Caco-2 (cell line): Measurements from ENCODE around the gene TTLL11. TPM values are rescaled to one million over a fixed set of nuclear protein-coding genes. Genes with fewer than 3 reads are reported as not detected.

Experiments
- BruUV-seq: library from RNA; stranded (reverse); fragments of 400-500 nt; replicated peaks from 2 replicates; lab custom pipeline; 2021; lab: Mats Ljungman, UMichigan
- CTCF ChIA-PET: fragments of 300-600 bp; sonication (Branson Sonifier 250); formaldehyde crosslinking; loops from one replicate; lab custom pipeline; 2022; ENCODE audit warnings: antibody characterized with exemption; lab: Charles Lee
- POLR2A ChIA-PET: fragments of 300-600 bp; sonication (Branson Sonifier 250); formaldehyde crosslinking; loops from one replicate; lab custom pipeline; 2022; ENCODE audit warnings: antibody characterized with exemption; lab: Charles Lee
- DNase-seq, 2 experiments: peaks; one replicate each; pipeline versions ENCODE4 v3.0.0 to v3.0.0-alpha.2; 2020 to 2022
- H3K27me3 ChIP-seq: replicated peaks from 2 replicates; pipeline ENCODE4 v1.6.0; 2011; ENCODE audit warnings: low read length; ENCODE audit not compliant: control insufficient read depth, insufficient read depth
- H3K36me3 ChIP-seq: 2 replicates; pipeline ENCODE4 v1.5.1; 2011; ENCODE audit warnings: low read length; ENCODE audit not compliant: control insufficient read depth, insufficient read depth
- H3K4me1 ChIP-seq: fragments of 250-450 bp; sonication (Bioruptor Pico); 2 replicates; pipeline ENCODE4 v1.5.1; 2020; ENCODE audit warnings: mild to moderate bottlenecking
- H3K4me3 ChIP-seq: 2 replicates; pipeline ENCODE4 v1.5.1; 2011; ENCODE audit warnings: low read depth, mild to moderate bottlenecking, control low read depth, low read length
- H3K9me3 ChIP-seq: fragments of 250-450 bp; sonication (Bioruptor Pico); 2 replicates; pipeline ENCODE4 v1.5.1; 2020; ENCODE audit warnings: mild to moderate bottlenecking, moderate library complexity
- H3K27ac Mint-ChIP-seq: one replicate; pipeline ENCODE4 v1.8.0; 2022; ENCODE audit warnings: mixed read lengths; ENCODE audit not compliant: unreplicated experiment
- H3K27me3 Mint-ChIP-seq: one replicate; pipeline ENCODE4 v1.8.0; 2022; ENCODE audit warnings: mixed read lengths; ENCODE audit not compliant: insufficient read depth, unreplicated experiment
- H3K36me3 Mint-ChIP-seq: one replicate; pipeline ENCODE4 v1.8.0; 2022; ENCODE audit warnings: mild to moderate bottlenecking, mixed read lengths; ENCODE audit not compliant: insufficient read depth, unreplicated experiment
- H3K4me1 Mint-ChIP-seq: one replicate; pipeline ENCODE4 v1.8.0; 2022; ENCODE audit warnings: low read depth, mixed read lengths; ENCODE audit not compliant: unreplicated experiment
- H3K4me3 Mint-ChIP-seq: one replicate; pipeline ENCODE4 v1.8.0; 2022; ENCODE audit warnings: mild to moderate bottlenecking, moderate library complexity, mixed read lengths; ENCODE audit not compliant: unreplicated experiment
- H3K9me3 Mint-ChIP-seq: one replicate; pipeline ENCODE4 v1.8.0; 2022; ENCODE audit warnings: mixed read lengths; ENCODE audit not compliant: unreplicated experiment
- intact Hi-C: fragments of 100-400 bp; cut with micrococcal nuclease; formaldehyde crosslinking; loops from one replicate; pipeline ENCODE4 v1.10.0; 2022; ENCODE audit not compliant: unreplicated experiment
- total RNA-seq: library from RNA; stranded (reverse); gene quantifications from 2 replicates; pipeline ENCODE4 v1.2.3, GENCODE V29; 2022
- TF ChIP-seq, protein P1 (sequence below), 2 experiments: fragments of 200-600 bp in 1 of 2; IDR thresholded peaks; 1 replicate in 1 of 2; 2 replicates in 1 of 2; pipeline versions ENCODE4 v1.5.1 to v1.8.0; 2011 to 2022; ENCODE audit warnings: antibody characterized with exemption in 1 of 2, control low read depth in 1 of 2, inconsistent platforms in 1 of 2, low read depth in 1 of 2, low read length in 1 of 2, mild to moderate bottlenecking in 1 of 2, moderate library complexity in 1 of 2; ENCODE audit not compliant: insufficient read depth in 1 of 2, severe bottlenecking in 1 of 2, unreplicated experiment in 1 of 2

The TTLL11 gene
- total RNA-seq, 1 experiment from 2014 or later: 4.4 TPM

GRCh38 chr9:122100756-122101155, 7.6 kb upstream of the TTLL11 start:
- no TSS peak for BruUV-seq
- no peaks in the 10 kb centered on the region for H3K36me3 ChIP-seq
- H3K27ac Mint-ChIP-seq: no peak overlapping the region
- DNase-seq: no peak
- CTCF ChIA-PET: interaction anchor here (0.8 to 1.3 kb wide), 2 partner anchors 24 to 250 kb away, joined by 3 to 4 read pairs; no protein-coding TSS in a partner anchor
- no peaks in the 10 kb centered on the region for H3K27me3 ChIP-seq
- no peaks in the 10 kb centered on the region for H3K4me1 Mint-ChIP-seq
- TF ChIP-seq, protein P1, sequence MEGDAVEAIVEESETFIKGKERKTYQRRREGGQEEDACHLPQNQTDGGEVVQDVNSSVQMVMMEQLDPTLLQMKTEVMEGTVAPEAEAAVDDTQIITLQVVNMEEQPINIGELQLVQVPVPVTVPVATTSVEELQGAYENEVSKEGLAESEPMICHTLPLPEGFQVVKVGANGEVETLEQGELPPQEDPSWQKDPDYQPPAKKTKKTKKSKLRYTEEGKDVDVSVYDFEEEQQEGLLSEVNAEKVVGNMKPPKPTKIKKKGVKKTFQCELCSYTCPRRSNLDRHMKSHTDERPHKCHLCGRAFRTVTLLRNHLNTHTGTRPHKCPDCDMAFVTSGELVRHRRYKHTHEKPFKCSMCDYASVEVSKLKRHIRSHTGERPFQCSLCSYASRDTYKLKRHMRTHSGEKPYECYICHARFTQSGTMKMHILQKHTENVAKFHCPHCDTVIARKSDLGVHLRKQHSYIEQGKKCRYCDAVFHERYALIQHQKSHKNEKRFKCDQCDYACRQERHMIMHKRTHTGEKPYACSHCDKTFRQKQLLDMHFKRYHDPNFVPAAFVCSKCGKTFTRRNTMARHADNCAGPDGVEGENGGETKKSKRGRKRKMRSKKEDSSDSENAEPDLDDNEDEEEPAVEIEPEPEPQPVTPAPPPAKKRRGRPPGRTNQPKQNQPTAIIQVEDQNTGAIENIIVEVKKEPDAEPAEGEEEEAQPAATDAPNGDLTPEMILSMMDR (IDR thresholded peaks at IDR 0.05; ENCODE audit: insufficient read depth in 1 of 2, low read depth in 1 of 2, low read length in 1 of 2, severe bottlenecking in 1 of 2, unreplicated experiment in 1 of 2): no peak
- H3K9me3 ChIP-seq: peaks cover 7% of the 10 kb centered on the region
- H3K36me3 Mint-ChIP-seq: no peaks in the 10 kb centered on the region
- POLR2A ChIA-PET: no interaction called here
- H3K4me3 ChIP-seq: no peak overlapping the region
- peaks cover 11% of the 10 kb centered on the region for H3K9me3 Mint-ChIP-seq
- no peaks in the 10 kb centered on the region for H3K4me1 ChIP-seq
- no peak overlapping the region for H3K4me3 Mint-ChIP-seq
- H3K27me3 Mint-ChIP-seq: peaks cover 9% of the 10 kb centered on the region
- intact Hi-C loops: no loop called here

GRCh38 chr9:122099271-122099869, 6.3 kb upstream of the TTLL11 start:
- no peak overlapping the region for H3K4me3 Mint-ChIP-seq

GRCh38 chr9:122097679-122098315, 4.7 kb upstream of the TTLL11 start:
- no peaks in the 10 kb centered on the region for H3K27me3 ChIP-seq
- Mint-ChIP-seq H3K4me3 (no peak overlapping the region), H3K9me3 (no peaks in the 10 kb centered on the region), H3K27me3 (peaks cover 9% of the 10 kb centered on the region), H3K27ac (no peak overlapping the region), H3K4me1 (no peaks in the 10 kb centered on the region), H3K36me3 (no peaks in the 10 kb centered on the region)
- ChIA-PET POLR2A (no interaction called here), CTCF (interaction anchor here (1.0 to 5.3 kb wide), 5 partner anchors 12 to 251 kb away, joined by 3 to 175 read pairs (median 9); partner anchors contain the start of genes MRRF and RBM18)
- no peaks in the 10 kb centered on the region; the same call in 1 of the 2 replicates for H3K9me3 ChIP-seq
- TF ChIP-seq, protein P1 (IDR thresholded peaks at IDR 0.05; ENCODE audit: insufficient read depth in 1 of 2, low read depth in 1 of 2, low read length in 1 of 2, severe bottlenecking in 1 of 2, unreplicated experiment in 1 of 2): no peak
- intact Hi-C loops: loop anchor here (5.0 to 10.0 kb wide), 2 partner anchors 355 to 717 kb away; no protein-coding TSS in a partner anchor
- no peak overlapping the region for H3K4me3 ChIP-seq
- BruUV-seq: no TSS peak
- DNase-seq: no peak
- no peaks in the 10 kb centered on the region for H3K4me1 ChIP-seq
- no peaks in the 10 kb centered on the region for H3K36me3 ChIP-seq

More at GRCh38 chr9:122099271-122099869, 6.3 kb upstream of the TTLL11 start:
- no peaks in the 10 kb centered on the region for H3K4me1 ChIP-seq
- H3K27ac Mint-ChIP-seq: no peak overlapping the region
- TF ChIP-seq, protein P1 (IDR thresholded peaks at IDR 0.05; ENCODE audit: insufficient read depth in 1 of 2, low read depth in 1 of 2, low read length in 1 of 2, severe bottlenecking in 1 of 2, unreplicated experiment in 1 of 2): peak; percentile 78 to 81
- POLR2A ChIA-PET: no interaction called here
- peaks cover 10% of the 10 kb centered on the region for H3K9me3 Mint-ChIP-seq
- BruUV-seq: no TSS peak
- H3K36me3 Mint-ChIP-seq: no peaks in the 10 kb centered on the region
- H3K9me3 ChIP-seq: peaks cover 7% of the 10 kb centered on the region
- intact Hi-C loops: loop anchor here (1.0 to 10.0 kb wide), 4 partner anchors 24 to 715 kb away; no protein-coding TSS in a partner anchor
- CTCF ChIA-PET: interaction anchor here (0.6 to 5.3 kb wide), 26 partner anchors 9 to 553 kb away, joined by 3 to 175 read pairs (median 4); partner anchors contain the start of genes MRRF and RBM18
- H3K4me3 ChIP-seq: no peak overlapping the region
- no peaks in the 10 kb centered on the region for H3K4me1 Mint-ChIP-seq
- H3K27me3 Mint-ChIP-seq: peaks cover 9% of the 10 kb centered on the region
- no peaks in the 10 kb centered on the region for H3K36me3 ChIP-seq
- peak; percentile 76 to 82 for DNase-seq
- no peaks in the 10 kb centered on the region for H3K27me3 ChIP-seq
